PC-9 (cell line): ENCODE measurements around the gene ARF3. TPM values are rescaled to one million over a fixed set of nuclear protein-coding genes. Genes with fewer than 3 reads are reported as not detected.

Source experiments
- BruUV-seq: library from RNA; stranded (reverse); fragments of 400-500 nt; replicated peaks from 2 replicates; lab custom pipeline; 2021; lab: Mats Ljungman, UMichigan
- CTCF ChIA-PET: fragments of 300-600 bp; sonication (Branson Sonifier 250); formaldehyde crosslinking; loops from one replicate; lab custom pipeline; 2022; ENCODE audit warnings: antibody characterized with exemption; lab: Charles Lee
- POLR2A ChIA-PET: fragments of 300-600 bp; sonication (Branson Sonifier 250); formaldehyde crosslinking; loops from one replicate; lab custom pipeline; 2022; ENCODE audit warnings: antibody characterized with exemption; ENCODE audit not compliant: unreplicated experiment; lab: Charles Lee
- DNase-seq, 2 experiments: peaks; one replicate each; pipeline versions ENCODE4 v3.0.0 to v3.0.0-alpha.2; 2015 to 2022; ENCODE audit warnings: mixed read lengths in 1 of 2
- H2AFZ ChIP-seq: fragments of 200-600 bp; sonication (generic); 2 replicates; pipeline ENCODE4 v1.8.1; 2017; ENCODE audit warnings: antibody characterized with exemption
- H3F3A ChIP-seq: fragments of 200-600 bp; sonication (generic); 2 replicates; pipeline ENCODE4 v1.8.1; 2017; ENCODE audit warnings: antibody characterized with exemption, mild to moderate bottlenecking, low read depth; ENCODE audit not compliant: insufficient read depth
- H3K27ac ChIP-seq: fragments of 200-600 bp; sonication (generic); 2 replicates; pipeline ENCODE4 v1.6.1; 2016; ENCODE audit warnings: mixed run types
- H3K27me3 ChIP-seq: fragments of 200-600 bp; sonication (generic); 2 replicates; pipeline ENCODE4 v1.6.1; 2016; ENCODE audit warnings: low read depth, mixed run types; ENCODE audit not compliant: insufficient read depth
- H3K36me3 ChIP-seq: fragments of 200-600 bp; sonication (generic); 2 replicates; pipeline ENCODE4 v1.6.1; 2016; ENCODE audit warnings: low read depth, mixed run types
- H3K4me1 ChIP-seq: fragments of 200-600 bp; sonication (generic); replicated peaks from 2 replicates; pipeline ENCODE4 v1.6.1; 2016; ENCODE audit warnings: mixed run types; ENCODE audit not compliant: insufficient read depth
- H3K4me2 ChIP-seq: fragments of 200-600 bp; sonication (generic); 2 replicates; pipeline ENCODE4 v1.6.1; 2017; ENCODE audit warnings: mixed run types
- H3K4me3 ChIP-seq: fragments of 200-600 bp; sonication (generic); 2 replicates; pipeline ENCODE4 v1.6.1; 2016; ENCODE audit warnings: mixed run types
- H3K79me2 ChIP-seq: fragments of 200-600 bp; sonication (generic); 2 replicates; pipeline ENCODE4 v1.6.1; 2017; ENCODE audit warnings: low read depth, mixed run types
- H3K9me2 ChIP-seq: fragments of 200-600 bp; sonication (generic); 2 replicates; pipeline ENCODE4 v1.8.1; 2017; ENCODE audit warnings: mild to moderate bottlenecking; ENCODE audit not compliant: insufficient read depth
- H3K9me3 ChIP-seq: fragments of 200-600 bp; sonication (generic); 2 replicates; pipeline ENCODE4 v1.8.1; 2016; ENCODE audit warnings: low read depth; ENCODE audit not compliant: insufficient read depth
- H4K20me1 ChIP-seq: fragments of 200-600 bp; sonication (generic); 2 replicates; pipeline ENCODE4 v1.8.1; 2017; ENCODE audit not compliant: insufficient read depth
- EZH2 ChIP-seq: fragments of 200-600 bp; sonication (generic); IDR thresholded peaks from 2 replicates; pipeline ENCODE4 v1.8.0; 2017; ENCODE audit warnings: antibody characterized with exemption, low read depth
- intact Hi-C: fragments of 100-400 bp; cut with micrococcal nuclease; formaldehyde crosslinking; loops from one replicate; pipeline ENCODE4 v1.10.0; 2022; ENCODE audit not compliant: unreplicated experiment
- total RNA-seq: library from RNA; stranded (reverse); gene quantifications from 2 replicates; pipeline ENCODE4 v1.2.3, GENCODE V29; 2021
- TF ChIP-seq, protein P1 (sequence below): fragments of 200-600 bp; sonication (generic); conservative IDR thresholded peaks from 2 replicates; pipeline ENCODE4 v1.6.1; 2017; ENCODE audit warnings: mixed run types, antibody characterized with exemption, mild to moderate bottlenecking, moderate library complexity

ARF3 gene
- total RNA-seq, 1 experiment from 2014 or later = 205 TPM

GRCh38 chr12:48927261-48927660 is 30.0 kb downstream of the ARF3 start:
- intact Hi-C loops = no loop called here
- BruUV-seq = no TSS peak
- Histone ChIP-seq H3K4me2 (no peak overlapping the region), H3K4me3 (no peak overlapping the region), H4K20me1 (0 out of 2 replicates have a peak, but pooled peaks cover 3% of the 10 kb centered on the region), H3K4me1 (no peaks in the 10 kb centered on the region), H3F3A (peaks cover 32% of the 10 kb centered on the region), H3K27ac (no peak overlapping the region), H3K9me2 (no peaks in the 10 kb centered on the region), H3K27me3 (no peaks in the 10 kb centered on the region), H3K79me2 (no peaks in the 10 kb centered on the region), H3K36me3 (peaks cover 8% of the 10 kb centered on the region; the same call in 1 of the 2 replicates), H3K9me3 (no peaks in the 10 kb centered on the region), H2AFZ (no peak overlapping the region)
- DNase-seq = no peak
- TF ChIP-seq, protein P1, sequence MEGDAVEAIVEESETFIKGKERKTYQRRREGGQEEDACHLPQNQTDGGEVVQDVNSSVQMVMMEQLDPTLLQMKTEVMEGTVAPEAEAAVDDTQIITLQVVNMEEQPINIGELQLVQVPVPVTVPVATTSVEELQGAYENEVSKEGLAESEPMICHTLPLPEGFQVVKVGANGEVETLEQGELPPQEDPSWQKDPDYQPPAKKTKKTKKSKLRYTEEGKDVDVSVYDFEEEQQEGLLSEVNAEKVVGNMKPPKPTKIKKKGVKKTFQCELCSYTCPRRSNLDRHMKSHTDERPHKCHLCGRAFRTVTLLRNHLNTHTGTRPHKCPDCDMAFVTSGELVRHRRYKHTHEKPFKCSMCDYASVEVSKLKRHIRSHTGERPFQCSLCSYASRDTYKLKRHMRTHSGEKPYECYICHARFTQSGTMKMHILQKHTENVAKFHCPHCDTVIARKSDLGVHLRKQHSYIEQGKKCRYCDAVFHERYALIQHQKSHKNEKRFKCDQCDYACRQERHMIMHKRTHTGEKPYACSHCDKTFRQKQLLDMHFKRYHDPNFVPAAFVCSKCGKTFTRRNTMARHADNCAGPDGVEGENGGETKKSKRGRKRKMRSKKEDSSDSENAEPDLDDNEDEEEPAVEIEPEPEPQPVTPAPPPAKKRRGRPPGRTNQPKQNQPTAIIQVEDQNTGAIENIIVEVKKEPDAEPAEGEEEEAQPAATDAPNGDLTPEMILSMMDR = no peak
- no peak for TF ChIP-seq EZH2
- CTCF ChIA-PET = interaction anchor here (0.6 kb wide), 1 partner anchor 13 kb away, joined by 3 read pairs; no protein-coding TSS in a partner anchor
- POLR2A ChIA-PET = no interaction called here

DNA sequence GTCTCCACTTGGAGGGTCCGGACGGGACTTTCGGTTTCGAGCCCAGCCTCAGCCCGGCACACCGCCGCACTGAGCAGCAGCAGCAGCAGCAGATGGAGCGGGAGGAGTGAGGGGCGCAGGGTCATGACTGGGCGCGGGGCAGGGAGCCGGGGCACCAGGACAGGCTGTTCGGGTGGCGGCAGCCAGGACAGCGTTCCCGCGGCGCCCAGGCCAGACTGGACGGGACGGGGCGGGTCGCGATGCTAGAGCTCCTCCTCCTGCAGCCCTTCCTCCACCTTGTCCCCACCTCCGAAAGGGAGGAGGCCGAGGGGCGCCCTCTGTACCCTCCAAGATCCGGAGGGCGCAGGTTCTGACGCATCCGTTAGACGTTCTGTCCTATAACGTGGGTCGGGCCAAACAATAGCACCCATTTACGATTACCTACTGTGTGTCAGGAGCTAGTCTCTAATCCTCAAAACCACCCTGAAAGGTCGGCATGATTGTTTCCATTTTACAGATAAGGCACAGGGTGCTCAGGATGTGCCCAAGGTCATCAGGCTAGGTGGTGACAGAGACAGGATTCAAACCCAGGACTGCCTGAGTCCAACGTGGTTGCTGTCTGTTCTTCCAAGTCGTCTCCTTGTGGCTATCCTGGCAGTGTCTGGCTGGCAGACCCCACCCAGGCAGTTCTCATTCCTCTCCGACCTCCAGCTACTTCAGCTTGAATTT is 31.8 kb downstream of the ARF3 start, which contains the start of gene FKBP11:
TSS of gene FKBP11 (minus strand) at position 189 of the 708 bp plus-strand sequence. CDS start at position 125, 64 bp downstream.
- intact Hi-C loops = no loop called here
- no TSS peak for BruUV-seq

GRCh38 chr12:48924617-48925303 is 32.5 kb downstream of the ARF3 start:
- intact Hi-C loops = no loop called here
- no peaks in the 10 kb centered on the region for H3K79me2 ChIP-seq
- BruUV-seq = no TSS peak
- H3F3A ChIP-seq = peaks cover 23% of the 10 kb centered on the region
- no peaks in the 10 kb centered on the region for H3K27me3 ChIP-seq
- H3K9me2 ChIP-seq = no peaks in the 10 kb centered on the region
- H3K27ac ChIP-seq = no peak overlapping the region
- ChIA-PET CTCF (no interaction called here), POLR2A (interaction anchor here (0.5 to 0.6 kb wide), 3 partner anchors 71 to 1218 kb away, joined by 4 to 8 read pairs (median 7); no protein-coding TSS in a partner anchor)
- TF ChIP-seq, protein P1 = peak; percentile 33; the same call in 1 of the 2 replicates
- TF ChIP-seq EZH2 = no peak
- H2AFZ ChIP-seq = no peak overlapping the region
- no peaks in the 10 kb centered on the region for H3K9me3 ChIP-seq
- no peaks in the 10 kb centered on the region for H3K4me1 ChIP-seq
- 0 out of 2 replicates have a peak, but pooled peaks cover 3% of the 10 kb centered on the region for H4K20me1 ChIP-seq
- peak in 1 of 2 experiments; percentile 23 for DNase-seq
- peak overlapping the region; percentile 67 for H3K4me2 ChIP-seq
- H3K4me3 ChIP-seq = peak overlapping the region; percentile 53; the same call in 1 of the 2 replicates
- no peaks in the 10 kb centered on the region for H3K36me3 ChIP-seq

More for the DNA sequence above, 31.8 kb downstream of the ARF3 start, which contains the start of gene FKBP11:
- no peaks in the 10 kb centered on the region for H3K27me3 ChIP-seq
- DNase-seq = peak in 1 of 2 experiments; percentile 20
- TF ChIP-seq, protein P1 = no peak
- TF ChIP-seq EZH2 = no peak
- no peaks in the 10 kb centered on the region for H3K9me3 ChIP-seq
- 0 out of 2 replicates have a peak, but pooled peaks cover 3% of the 10 kb centered on the region for H4K20me1 ChIP-seq
- H3K4me3 ChIP-seq = peak within 1 kb of the TSS; percentile 53; the same call in 1 of the 2 replicates
- no peak within 1 kb of the TSS for H3K27ac ChIP-seq
- H3K79me2 ChIP-seq = no peaks in the 10 kb centered on the region
- H3K9me2 ChIP-seq = no peaks in the 10 kb centered on the region
- POLR2A ChIA-PET = interaction anchor here (0.5 to 0.6 kb wide), 3 partner anchors 44 to 162 kb away, joined by 3 to 8 read pairs (median 4); no protein-coding TSS in a partner anchor
- no peak within 1 kb of the TSS for H2AFZ ChIP-seq
- no peaks in the 10 kb centered on the region for H3K36me3 ChIP-seq
- CTCF ChIA-PET = no interaction called here
- H3K4me1 ChIP-seq = no peaks in the 10 kb centered on the region
- peak within 1 kb of the TSS; percentile 67 for H3K4me2 ChIP-seq
- H3F3A ChIP-seq = peaks cover 26% of the 10 kb centered on the region
